Coronary artery (tissue), 2 donors: Measurements from ENCODE around the gene MIDN.

Experiments
- DNase-seq: peaks from one replicate; pipeline ENCODE4 v3.0.0-alpha.2; 2017; ENCODE audit warnings: low spot score
- H3K27ac ChIP-seq, 2 donors: fragments of 200-600 bp; sonication (generic); one replicate each; pipeline ENCODE4 v1.5.1; 2016 to 2019
- H3K4me3 ChIP-seq: fragments of 200-600 bp; sonication (generic); 2 replicates; pipeline ENCODE4 v1.5.1; 2016; ENCODE audit warnings: mild to moderate bottlenecking, moderate library complexity
- CTCF ChIP-seq: fragments of 200-600 bp; sonication (generic); IDR thresholded peaks from one replicate; pipeline ENCODE4 v1.5.1; 2019; ENCODE audit warnings: antibody characterized with exemption

MIDN gene

GRCh38 chr19:1217366-1217765, 31.0 kb upstream of the MIDN start:
- no peak overlapping the region for H3K4me3 ChIP-seq
- no peak for TF ChIP-seq CTCF
- H3K27ac ChIP-seq = peak overlapping the region; percentile 82 to 87
- no peak for DNase-seq

GRCh38 chr19:1218751-1219567, 29.4 kb upstream of the MIDN start:
- Histone ChIP-seq H3K27ac (peak overlapping the region; percentile 82 to 87), H3K4me3 (no peak overlapping the region)
- TF ChIP-seq CTCF = no peak
- DNase-seq = no peak

GRCh38 chr19:1219786-1220476, 28.5 kb upstream of the MIDN start:
- Histone ChIP-seq H3K27ac (peak overlapping the region in 1 of 2 donors; percentile 29), H3K4me3 (no peak overlapping the region)
- no peak for DNase-seq
- TF ChIP-seq CTCF = no peak

GRCh38 chr19:1220477-1220930, 27.9 kb upstream of the MIDN start:
- DNase-seq = no peak
- TF ChIP-seq CTCF = no peak
- peak overlapping the region in 1 of 2 donors; percentile 53 for H3K27ac ChIP-seq
- no peak overlapping the region for H3K4me3 ChIP-seq

- Histone ChIP-seq H3K27ac (peak overlapping the region; percentile 1 to 53), H3K4me3 (no peak overlapping the region)
- DNase-seq = peak; percentile 87
- TF ChIP-seq CTCF = peak; percentile 58
Measured at GRCh38 chr19:1220976-1221903, 27.1 kb upstream of the MIDN start.

- H3K27ac ChIP-seq = peak overlapping the region; percentile 1 to 53
- no peak overlapping the region for H3K4me3 ChIP-seq
- no peak for TF ChIP-seq CTCF
- DNase-seq = no peak
Measured at GRCh38 chr19:1221904-1222255, 26.5 kb upstream of the MIDN start.
